Measurements from ENCODE around the gene LMNA. TPM values are rescaled to one million over a fixed set of nuclear protein-coding genes. Genes with fewer than 3 reads are reported as not detected.
A peak's percentile ranks its signal among the peaks of the same experiment; 100 is the strongest.
"Not testable (repeated sequence)": the region's sequence is repeated elsewhere in the genome, so short reads cannot be mapped to it uniquely, and the experiment has no call there.

The LMNA gene
- total RNA-seq, 1 donor from 2014 or later, result 429 TPM

DNA sequence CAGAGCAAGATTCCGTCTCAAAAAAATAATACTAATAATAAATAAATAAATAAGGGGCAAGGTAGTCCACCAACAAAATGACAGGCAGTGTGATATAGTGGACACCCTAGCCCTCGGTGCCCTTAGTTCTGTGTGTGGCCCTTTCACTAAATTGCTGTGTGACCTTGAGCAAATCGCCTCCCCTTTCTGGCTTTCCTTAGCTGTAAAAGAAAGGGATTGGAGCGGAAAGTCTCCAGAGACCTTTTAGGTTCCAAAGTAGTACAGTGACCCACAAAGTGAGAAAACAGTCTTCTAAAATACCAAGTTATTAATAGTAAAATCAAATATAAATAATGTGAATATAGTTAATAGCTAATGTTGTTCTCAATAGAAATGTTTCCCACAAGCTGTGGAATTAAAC is 7.6 kb downstream of the LMNA start:
- no peak for DNase-seq

DNA sequence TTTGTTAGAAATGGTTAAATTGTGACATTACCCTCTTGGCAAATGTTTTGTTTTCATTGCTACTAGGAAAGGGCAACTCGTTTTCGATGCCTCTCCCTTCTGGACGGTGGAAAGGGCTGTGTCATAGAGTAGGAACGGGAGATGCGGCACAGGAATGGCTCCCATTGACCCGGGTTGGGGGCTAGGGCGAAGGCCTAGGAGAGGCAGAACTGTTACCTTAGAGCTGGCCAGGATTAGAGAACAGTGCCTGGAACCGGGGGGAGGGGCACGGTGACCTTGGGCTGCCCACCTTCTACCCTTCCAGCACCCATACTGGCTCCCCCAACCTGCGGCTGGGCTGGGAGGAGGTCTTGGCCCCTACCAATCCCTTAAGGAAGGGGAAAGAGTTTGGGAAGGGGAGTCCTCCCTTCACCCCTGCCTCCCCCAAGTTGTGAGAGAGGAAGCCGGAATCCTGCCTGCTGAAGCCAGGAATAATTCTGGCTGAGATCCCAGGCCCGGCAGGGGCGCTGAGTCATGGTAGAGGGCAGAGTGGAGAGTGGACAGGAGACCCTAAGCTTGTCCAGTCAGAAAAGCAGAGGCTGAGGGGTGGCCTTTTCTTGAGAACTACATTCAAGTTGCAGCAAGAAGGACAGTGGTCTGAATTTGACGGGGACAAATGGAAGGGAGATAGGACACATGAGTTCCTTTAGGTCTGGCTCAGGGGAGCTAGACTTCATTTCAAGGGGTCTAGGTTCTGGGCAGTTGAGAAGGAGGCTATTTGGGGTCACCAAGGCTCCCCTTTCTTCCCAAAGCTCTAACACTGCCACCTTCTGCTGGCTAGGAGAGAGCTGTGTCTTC is 8.2 kb downstream of the LMNA start:
- no peak for DNase-seq

GRCh38 chr1:156123356-156124196 is 9.1 kb downstream of the LMNA start:
- peak; percentile 89 for DNase-seq

- DNase-seq, result no peak
These were observed 10.3 kb downstream of the LMNA start for GRCh38 chr1:156124557-156125483.

- DNase-seq, result not testable (repeated sequence)
These were observed 11.0 kb downstream of the LMNA start for GRCh38 chr1:156125544-156125943.

DNA sequence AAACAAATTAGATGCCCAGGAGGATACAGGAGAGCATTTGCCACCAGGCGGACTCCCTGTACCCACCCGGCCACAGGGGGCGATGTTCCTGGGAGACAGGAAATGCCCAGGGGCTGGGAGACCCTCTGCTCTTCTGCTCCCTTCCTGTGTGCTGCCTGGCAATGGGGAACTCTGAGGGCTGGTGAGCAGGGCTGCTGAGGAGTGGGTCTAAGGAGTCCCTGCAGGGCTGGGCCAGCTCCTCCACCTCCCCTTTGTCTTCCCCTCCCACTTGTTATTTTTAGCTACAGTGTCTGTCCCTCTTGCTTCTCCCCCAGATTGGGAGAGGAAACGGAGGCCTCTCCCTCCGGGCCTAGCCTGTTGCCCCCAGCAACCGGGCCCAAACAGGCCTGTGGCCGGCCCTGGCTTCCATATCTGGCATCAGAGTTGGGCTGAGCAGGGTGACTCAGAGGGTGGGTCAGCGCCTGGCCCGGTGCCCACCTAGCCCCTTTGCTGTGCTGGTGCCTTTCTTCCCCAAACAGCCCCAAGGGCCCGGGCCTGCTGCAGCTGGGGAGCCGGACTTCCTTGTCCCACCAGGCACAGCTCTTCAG is 11.6 kb downstream of the LMNA start:
- DNase-seq, result peak; percentile 83

DNA sequence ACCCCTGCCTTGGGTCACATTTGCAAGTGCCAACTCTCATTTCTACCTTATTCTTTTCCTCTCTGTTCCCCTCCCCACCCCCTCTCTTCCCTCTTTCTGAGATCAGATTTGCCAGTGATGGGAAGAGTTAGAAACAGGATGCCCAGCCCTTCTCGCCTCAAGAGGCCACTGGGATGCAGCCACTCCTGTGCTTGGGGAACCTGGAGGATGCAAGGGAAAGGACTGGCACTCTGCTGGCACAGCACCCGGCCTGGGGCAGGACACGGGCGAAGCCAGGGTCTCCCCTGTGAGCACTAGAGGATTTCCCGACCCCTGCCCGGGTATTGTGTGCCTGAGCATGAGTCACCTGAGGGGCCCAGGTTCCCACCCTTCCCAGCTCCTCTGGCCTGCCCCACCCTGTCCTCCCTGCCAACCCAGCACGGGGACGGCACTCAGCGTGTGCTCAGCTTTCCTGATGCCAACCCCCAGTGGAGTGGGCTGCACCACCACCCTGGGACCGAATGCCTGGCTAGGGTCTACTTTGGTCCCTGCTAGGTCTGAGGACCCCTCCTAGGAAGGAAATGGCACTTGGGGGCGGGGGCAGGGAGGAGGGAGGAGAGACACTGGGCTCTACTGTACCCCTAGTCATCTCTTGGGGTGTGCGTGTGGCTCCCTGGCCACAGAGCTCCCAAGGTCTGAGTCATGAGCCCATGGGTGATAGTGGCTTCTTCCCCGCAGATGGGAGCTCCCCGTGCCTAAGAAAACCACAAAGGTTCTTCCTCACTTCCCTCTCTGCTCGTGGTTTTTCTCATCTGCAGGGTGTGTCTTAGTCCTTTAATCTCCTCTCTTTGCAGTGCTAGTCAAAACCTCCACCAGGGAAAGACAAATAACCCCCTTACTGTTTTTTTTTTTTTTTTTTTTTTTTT is 12.4 kb downstream of the LMNA start:
- DNase-seq, result no peak

- DNase-seq, result no peak
These were observed 13.8 kb downstream of the LMNA start for GRCh38 chr1:156128308-156128653.

DNA sequence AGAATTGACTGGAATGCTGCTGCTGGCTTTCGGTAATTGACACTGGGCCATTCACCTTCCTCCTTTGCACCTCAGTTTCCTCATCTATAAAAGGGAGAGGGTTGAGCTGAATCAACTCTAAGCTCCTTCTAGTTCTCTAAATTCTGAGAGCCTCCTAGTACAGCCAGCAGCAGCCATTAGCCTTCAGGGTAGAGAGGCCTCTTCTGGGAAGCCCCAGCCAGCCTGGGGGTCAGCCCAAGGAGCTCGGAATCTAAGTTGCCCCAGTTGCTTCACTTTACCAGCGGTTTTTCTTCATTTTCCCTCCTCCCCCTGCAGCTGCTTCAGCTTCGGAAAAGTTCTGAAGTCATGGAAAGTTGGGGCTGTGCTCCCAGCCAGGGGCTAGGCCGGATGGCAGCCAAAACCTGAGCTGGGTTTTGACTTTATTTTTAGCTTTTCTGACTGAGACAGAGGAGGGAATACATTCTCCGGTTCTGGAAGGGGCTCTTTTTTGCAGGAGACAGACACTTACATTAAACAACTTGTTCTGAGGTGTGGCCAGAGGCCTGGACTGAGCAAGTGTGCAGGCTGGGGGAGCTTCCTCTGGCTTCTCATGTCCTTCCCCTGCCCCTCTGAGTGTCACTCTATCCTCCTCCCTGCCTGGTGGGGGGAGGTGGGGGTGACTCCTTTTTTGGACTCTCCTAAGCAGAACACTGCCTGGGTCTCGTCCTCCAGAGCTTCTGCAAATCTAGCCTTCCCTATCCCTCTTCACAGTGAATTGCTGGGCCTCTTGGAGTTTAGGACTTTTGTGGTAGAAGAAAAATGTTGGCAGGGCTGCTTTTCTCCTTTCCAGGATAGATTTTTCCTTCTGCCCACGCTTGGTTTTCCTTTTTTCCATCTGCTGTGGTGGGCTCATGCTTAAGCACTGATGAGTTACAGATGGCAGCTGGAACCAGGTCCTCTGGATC is 14.4 kb downstream of the LMNA start:
- peak; percentile 93 for DNase-seq

GRCh38 chr1:156129687-156130577 is 15.4 kb downstream of the LMNA start:
- peak; percentile 94 for DNase-seq

GRCh38 chr1:156130578-156130942 is 16.0 kb downstream of the LMNA start:
- no peak for DNase-seq

DNA sequence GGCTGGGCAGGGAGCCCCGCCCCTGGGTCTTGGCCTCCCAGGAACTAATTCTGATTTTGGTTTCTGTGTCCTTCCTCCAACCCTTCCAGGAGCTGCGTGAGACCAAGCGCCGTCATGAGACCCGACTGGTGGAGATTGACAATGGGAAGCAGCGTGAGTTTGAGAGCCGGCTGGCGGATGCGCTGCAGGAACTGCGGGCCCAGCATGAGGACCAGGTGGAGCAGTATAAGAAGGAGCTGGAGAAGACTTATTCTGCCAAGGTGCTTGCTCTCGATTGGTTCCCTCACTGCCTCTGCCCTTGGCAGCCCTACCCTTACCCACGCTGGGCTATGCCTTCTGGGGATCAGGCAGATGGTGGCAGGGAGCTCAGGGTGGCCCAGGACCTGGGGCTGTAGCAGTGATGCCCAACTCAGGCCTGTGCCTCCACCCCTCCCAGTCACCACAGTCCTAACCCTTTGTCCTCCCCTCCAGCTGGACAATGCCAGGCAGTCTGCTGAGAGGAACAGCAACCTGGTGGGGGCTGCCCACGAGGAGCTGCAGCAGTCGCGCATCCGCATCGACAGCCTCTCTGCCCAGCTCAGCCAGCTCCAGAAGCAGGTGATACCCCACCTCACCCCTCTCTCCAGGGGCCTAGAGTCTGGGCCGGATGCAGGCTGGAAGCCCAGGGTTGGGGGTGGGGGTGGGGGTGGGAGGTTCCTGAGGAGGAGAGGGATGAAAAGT is 20.4 kb downstream of the LMNA start:
- no peak for DNase-seq

DNA sequence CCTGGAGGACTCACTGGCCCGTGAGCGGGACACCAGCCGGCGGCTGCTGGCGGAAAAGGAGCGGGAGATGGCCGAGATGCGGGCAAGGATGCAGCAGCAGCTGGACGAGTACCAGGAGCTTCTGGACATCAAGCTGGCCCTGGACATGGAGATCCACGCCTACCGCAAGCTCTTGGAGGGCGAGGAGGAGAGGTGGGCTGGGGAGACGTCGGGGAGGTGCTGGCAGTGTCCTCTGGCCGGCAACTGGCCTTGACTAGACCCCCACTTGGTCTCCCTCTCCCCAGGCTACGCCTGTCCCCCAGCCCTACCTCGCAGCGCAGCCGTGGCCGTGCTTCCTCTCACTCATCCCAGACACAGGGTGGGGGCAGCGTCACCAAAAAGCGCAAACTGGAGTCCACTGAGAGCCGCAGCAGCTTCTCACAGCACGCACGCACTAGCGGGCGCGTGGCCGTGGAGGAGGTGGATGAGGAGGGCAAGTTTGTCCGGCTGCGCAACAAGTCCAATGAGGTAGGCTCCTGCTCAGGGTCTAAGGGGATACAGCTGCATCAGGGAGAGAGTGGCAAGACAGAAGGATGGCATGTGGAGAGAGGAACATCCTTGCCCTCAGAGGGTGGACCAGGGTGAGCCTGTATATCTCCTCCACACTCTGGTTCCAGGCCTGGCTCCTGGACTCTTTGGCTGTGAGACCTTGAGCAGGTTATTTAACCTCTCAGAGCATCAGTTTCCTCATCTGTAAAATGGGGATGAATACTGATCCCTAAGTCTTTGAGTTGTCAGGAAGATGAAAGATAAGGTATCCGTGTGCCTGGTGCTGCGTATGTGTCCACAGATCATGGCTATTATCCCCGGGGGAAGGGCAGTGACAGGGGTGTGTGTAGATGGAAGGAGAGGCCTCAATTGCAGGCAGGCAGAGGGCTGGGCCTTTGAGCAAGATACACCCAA is 21.7 kb downstream of the LMNA start:
- DNase-seq, result no peak

DNA sequence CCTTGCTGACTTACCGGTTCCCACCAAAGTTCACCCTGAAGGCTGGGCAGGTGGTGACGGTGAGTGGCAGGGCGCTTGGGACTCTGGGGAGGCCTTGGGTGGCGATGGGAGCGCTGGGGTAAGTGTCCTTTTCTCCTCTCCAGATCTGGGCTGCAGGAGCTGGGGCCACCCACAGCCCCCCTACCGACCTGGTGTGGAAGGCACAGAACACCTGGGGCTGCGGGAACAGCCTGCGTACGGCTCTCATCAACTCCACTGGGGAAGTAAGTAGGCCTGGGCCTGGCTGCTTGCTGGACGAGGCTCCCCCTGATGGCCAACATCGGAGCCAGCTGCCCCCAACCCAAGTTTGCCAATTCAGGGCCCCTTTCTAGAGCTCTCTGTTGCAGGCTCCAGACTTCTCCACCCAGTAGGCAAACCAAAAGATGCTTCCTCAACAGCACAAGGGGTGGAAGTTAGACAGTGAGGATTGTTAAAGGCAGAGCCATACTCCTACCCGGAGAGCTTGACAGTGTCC is 22.5 kb downstream of the LMNA start:
- DNase-seq, result no peak

GRCh38 chr1:156138458-156138867 is 24.0 kb downstream of the LMNA start:
- DNase-seq, result no peak

DNA sequence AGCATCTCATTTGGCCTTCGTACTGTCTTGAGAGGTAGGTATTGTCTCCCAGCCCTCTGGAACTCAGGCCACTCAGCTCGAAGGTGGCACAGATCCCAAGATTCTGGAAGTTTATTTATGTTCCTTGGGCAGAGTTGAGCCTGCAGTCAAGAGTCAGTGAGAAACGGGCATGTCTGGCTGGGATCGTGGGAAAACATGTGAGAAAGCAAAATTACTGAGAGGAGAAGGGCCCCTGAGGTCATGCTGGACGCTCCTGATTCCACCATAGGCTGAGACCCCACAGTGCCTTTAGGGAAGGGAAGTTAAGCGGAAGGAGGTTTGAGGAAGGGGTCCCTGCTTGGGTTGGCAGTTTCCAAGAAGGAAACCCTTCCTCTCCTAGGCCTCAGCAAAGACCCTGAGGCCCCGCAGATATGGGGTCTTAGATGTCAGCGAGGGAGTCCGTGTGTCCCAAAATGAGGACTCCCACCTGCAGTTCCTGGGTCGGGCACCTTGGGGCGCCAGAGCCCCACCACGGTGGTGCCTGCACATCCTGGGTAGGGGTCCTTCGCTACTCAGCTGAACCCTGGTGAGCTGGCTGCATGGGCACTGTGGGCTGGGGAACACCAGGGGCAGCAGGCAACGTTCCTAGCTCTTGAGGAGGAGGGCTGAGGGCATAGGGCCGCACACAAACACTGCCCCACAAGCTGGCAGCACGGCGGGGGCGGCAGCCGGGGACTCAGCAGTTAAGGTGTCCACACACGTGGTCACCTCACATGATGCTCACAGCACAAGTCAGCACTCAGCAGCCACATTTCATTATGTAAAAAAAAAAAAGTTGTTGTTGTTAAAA is 26.6 kb downstream of the LMNA start:
- DNase-seq, result no peak

All from skin of body (tissue), 2 donors.